SK-N-SH (cell line): Measurements from ENCODE around the gene CXCL16. TPM values are rescaled to one million over a fixed set of nuclear protein-coding genes. Genes with fewer than 3 reads are reported as not detected.

Source experiments
- CTCF ChIA-PET: fragments of 300-600, 350-600 bp; formaldehyde crosslinking; extraction: SDS; loops from one replicate; lab custom pipeline; 2021; lab: Yijun Ruan, JAX
- POLR2A ChIA-PET: fragments of 350-600 bp; sonication (Branson Sonifier 250); formaldehyde crosslinking; extraction: SDS; loops from one replicate; lab custom pipeline; 2020; ENCODE audit warnings: antibody characterized with exemption, inconsistent platforms; lab: Yijun Ruan, JAX
- DNase-seq: peaks from one replicate; pipeline ENCODE4 v3.0.0; 2012
- H2AFZ ChIP-seq: fragments of 200-600 bp; sonication (generic); 2 replicates; pipeline ENCODE4 v1.8.1; 2016; ENCODE audit warnings: antibody characterized with exemption, mild to moderate bottlenecking, low read depth
- H3F3A ChIP-seq: fragments of 200-600 bp; sonication (generic); replicated peaks from 2 replicates; pipeline ENCODE3; 2016; ENCODE audit warnings: antibody characterized with exemption, mild to moderate bottlenecking; ENCODE audit not compliant: insufficient read depth
- H3K27ac ChIP-seq, 2 experiments: fragments of 200-500 bp in 1 of 2; fragments of 200-600 bp in 1 of 2; sonication (Bioruptor generic) in 1 of 2; sonication (generic), shearing (Covaris generic) in 1 of 2; 2 replicates each; pipeline versions ENCODE4 v1.5.1 to v1.6.1; 2014 to 2016; ENCODE audit warnings: low read depth in 2 of 2, inconsistent platforms in 1 of 2, low read length in 1 of 2, mild to moderate bottlenecking in 1 of 2, mixed read lengths in 1 of 2
- H3K27me3 ChIP-seq: fragments of 200-600 bp; sonication (generic), shearing (Covaris generic); 2 replicates; pipeline ENCODE4 v1.6.1; 2016; ENCODE audit warnings: mixed run types; ENCODE audit not compliant: insufficient read depth
- H3K36me3 ChIP-seq, 2 experiments: fragments of 200-500 bp in 1 of 2; fragments of 200-600 bp in 1 of 2; sonication (Bioruptor generic) in 1 of 2; sonication (generic) in 1 of 2; replicated peaks in 1 of 2; 2 replicates each; pipeline versions ENCODE3 to v1.5.1; 2014 to 2016; ENCODE audit warnings: low read length in 1 of 2, mild to moderate bottlenecking in 1 of 2; ENCODE audit not compliant: insufficient read depth in 2 of 2, control insufficient read depth in 1 of 2
- H3K4me1 ChIP-seq, 2 experiments: fragments of 200-500 bp in 1 of 2; fragments of 200-600 bp in 1 of 2; sonication (Bioruptor generic) in 1 of 2; sonication (generic), shearing (Covaris generic) in 1 of 2; 2 replicates each; pipeline versions ENCODE4 v1.5.1 to v1.6.1; 2014 to 2016; ENCODE audit warnings: low read depth in 1 of 2, low read length in 1 of 2, mixed run types in 1 of 2; ENCODE audit not compliant: insufficient read depth in 2 of 2, control insufficient read depth in 1 of 2
- H3K4me2 ChIP-seq: fragments of 200-600 bp; sonication (generic), shearing (Covaris generic); 2 replicates; pipeline ENCODE4 v1.6.1; 2017; ENCODE audit warnings: mixed run types
- H3K4me3 ChIP-seq, 2 experiments: fragments of 200-500 bp in 1 of 2; fragments of 200-600 bp in 1 of 2; sonication (Bioruptor generic) in 1 of 2; sonication (generic), shearing (Covaris generic) in 1 of 2; 2 replicates each; pipeline versions ENCODE4 v1.5.1 to v1.8.1; 2014 to 2016; ENCODE audit warnings: low read depth in 2 of 2, inconsistent platforms in 1 of 2, low read length in 1 of 2, mild to moderate bottlenecking in 1 of 2, mixed read lengths in 1 of 2, moderate library complexity in 1 of 2
- H3K79me2 ChIP-seq: fragments of 200-600 bp; sonication (generic); 2 replicates; pipeline ENCODE4 v1.8.1; 2017; ENCODE audit warnings: mild to moderate bottlenecking; ENCODE audit not compliant: insufficient read depth
- H3K9ac ChIP-seq: fragments of 200-600 bp; sonication (generic); 2 replicates; pipeline ENCODE4 v1.6.1; 2017; ENCODE audit warnings: mixed run types
- H3K9me2 ChIP-seq: fragments of 200-600 bp; sonication (generic); 2 replicates; pipeline ENCODE4 v1.6.1; 2017; ENCODE audit warnings: mixed run types
- H3K9me3 ChIP-seq: fragments of 200-600 bp; sonication (generic); 2 replicates; pipeline ENCODE4 v1.6.1; 2017; ENCODE audit warnings: mixed run types, mild to moderate bottlenecking, moderate library complexity
- H4K20me1 ChIP-seq: fragments of 200-600 bp; sonication (generic); 2 replicates; pipeline ENCODE4 v1.6.1; 2017; ENCODE audit warnings: mild to moderate bottlenecking, mixed run types; ENCODE audit not compliant: insufficient read depth
- ELF1 ChIP-seq: IDR thresholded peaks from 2 replicates; pipeline ENCODE4 v1.4.0; 2012
- EZH2phosphoT487 ChIP-seq: fragments of 200-600 bp; sonication (generic); IDR thresholded peaks from 2 replicates; pipeline ENCODE4 v1.6.1; 2017; ENCODE audit warnings: low read depth, mixed run types, mild to moderate bottlenecking, antibody characterized with exemption, moderate library complexity, borderline replicate concordance
- FOSL2 ChIP-seq: IDR thresholded peaks from 2 replicates; pipeline ENCODE4 v1.4.0; 2012; ENCODE audit warnings: low read depth, mild to moderate bottlenecking, moderate library complexity, borderline replicate concordance
- FOXJ3 ChIP-seq: sonication (generic); formaldehyde crosslinking; IDR thresholded peaks from 2 replicates; pipeline ENCODE4 v1.5.1; 2020; ENCODE audit warnings: mild to moderate bottlenecking, missing genetic modification reagents
- FOXM1 ChIP-seq: IDR thresholded peaks from 2 replicates; pipeline ENCODE4 v1.4.0; 2012; ENCODE audit warnings: low read depth, mild to moderate bottlenecking
- GABPA ChIP-seq: IDR thresholded peaks from 2 replicates; pipeline ENCODE4 v1.4.0; 2012; ENCODE audit warnings: low read depth, mild to moderate bottlenecking
- JUND ChIP-seq: IDR thresholded peaks from 2 replicates; pipeline ENCODE4 v1.4.0; 2012
- MEF2A ChIP-seq: IDR thresholded peaks from 2 replicates; pipeline ENCODE4 v1.4.0; 2012; ENCODE audit warnings: low read depth, borderline replicate concordance
- MXI1 ChIP-seq: IDR thresholded peaks from 2 replicates; pipeline ENCODE4 v1.6.1; 2012; ENCODE audit warnings: mild to moderate bottlenecking, low read depth, low read length, improper control_type of control experiment
- NRF1 ChIP-seq: IDR thresholded peaks from 2 replicates; pipeline ENCODE4 v1.6.1; 2012; ENCODE audit warnings: low read depth, mild to moderate bottlenecking, low read length
- RCOR1 ChIP-seq: fragments of 150-350 bp; IDR thresholded peaks from 2 replicates; pipeline ENCODE4 v1.6.1; 2017; ENCODE audit warnings: antibody characterized with exemption, low read length
- RFX5 ChIP-seq: IDR thresholded peaks from 2 replicates; pipeline ENCODE4 v1.6.1; 2012; ENCODE audit warnings: mild to moderate bottlenecking, improper control_type of control experiment, low read length
- RXRA ChIP-seq: IDR thresholded peaks from 2 replicates; pipeline ENCODE4 v1.4.0; 2012; ENCODE audit warnings: low read depth, mild to moderate bottlenecking, borderline replicate concordance
- SMC3 ChIP-seq: IDR thresholded peaks from 2 replicates; pipeline ENCODE4 v1.6.1; 2012; ENCODE audit warnings: low read depth, low read length, improper control_type of control experiment
- TAF1 ChIP-seq: IDR thresholded peaks from 2 replicates; pipeline ENCODE4 v1.6.1; 2012; ENCODE audit warnings: low read depth, mild to moderate bottlenecking, low read length, moderate library complexity, borderline replicate concordance
- TCF12 ChIP-seq: IDR thresholded peaks from 2 replicates; pipeline ENCODE4 v1.4.0; 2012
- YY1 ChIP-seq: IDR thresholded peaks from 2 replicates; pipeline ENCODE4 v1.4.0; 2012; ENCODE audit warnings: low read depth, mild to moderate bottlenecking
- WGBS: methylation state at CpG from one replicate; pipeline ENCODE4 v1.1.6; 2017; ENCODE audit warnings: low lambda C conversion rate; 5-methylcytosine and 5-hydroxymethylcytosine counted together
- polyA plus RNA-seq, 3 experiments: library from polyadenylated mRNA; depleted of rRNA; stranded (reverse); fragments of >200 nt; gene quantifications; 2 replicates each; pipeline ENCODE4 v1.2.3, GENCODE V29; 2012
- TF ChIP-seq, protein P1 (sequence below): IDR thresholded peaks from 2 replicates; pipeline ENCODE4 v1.4.0; 2012; ENCODE audit warnings: low read depth
- TF ChIP-seq, protein P2 (sequence below): fragments of 200-600 bp; sonication (generic); IDR thresholded peaks from 2 replicates; pipeline ENCODE4 v1.6.1; 2017; ENCODE audit warnings: antibody characterized with exemption, mild to moderate bottlenecking, moderate library complexity
- TF ChIP-seq, protein P3 (sequence below): IDR thresholded peaks from 2 replicates; pipeline ENCODE4 v1.4.0; 2012; ENCODE audit warnings: low read depth, borderline replicate concordance
- TF ChIP-seq, protein P4 (sequence below): IDR thresholded peaks from 2 replicates; pipeline ENCODE4; 2012

CXCL16 gene
- polyA plus RNA-seq, 1 of the 3 experiments (the other 2 are of a cell fraction): 4.3 TPM

DNA sequence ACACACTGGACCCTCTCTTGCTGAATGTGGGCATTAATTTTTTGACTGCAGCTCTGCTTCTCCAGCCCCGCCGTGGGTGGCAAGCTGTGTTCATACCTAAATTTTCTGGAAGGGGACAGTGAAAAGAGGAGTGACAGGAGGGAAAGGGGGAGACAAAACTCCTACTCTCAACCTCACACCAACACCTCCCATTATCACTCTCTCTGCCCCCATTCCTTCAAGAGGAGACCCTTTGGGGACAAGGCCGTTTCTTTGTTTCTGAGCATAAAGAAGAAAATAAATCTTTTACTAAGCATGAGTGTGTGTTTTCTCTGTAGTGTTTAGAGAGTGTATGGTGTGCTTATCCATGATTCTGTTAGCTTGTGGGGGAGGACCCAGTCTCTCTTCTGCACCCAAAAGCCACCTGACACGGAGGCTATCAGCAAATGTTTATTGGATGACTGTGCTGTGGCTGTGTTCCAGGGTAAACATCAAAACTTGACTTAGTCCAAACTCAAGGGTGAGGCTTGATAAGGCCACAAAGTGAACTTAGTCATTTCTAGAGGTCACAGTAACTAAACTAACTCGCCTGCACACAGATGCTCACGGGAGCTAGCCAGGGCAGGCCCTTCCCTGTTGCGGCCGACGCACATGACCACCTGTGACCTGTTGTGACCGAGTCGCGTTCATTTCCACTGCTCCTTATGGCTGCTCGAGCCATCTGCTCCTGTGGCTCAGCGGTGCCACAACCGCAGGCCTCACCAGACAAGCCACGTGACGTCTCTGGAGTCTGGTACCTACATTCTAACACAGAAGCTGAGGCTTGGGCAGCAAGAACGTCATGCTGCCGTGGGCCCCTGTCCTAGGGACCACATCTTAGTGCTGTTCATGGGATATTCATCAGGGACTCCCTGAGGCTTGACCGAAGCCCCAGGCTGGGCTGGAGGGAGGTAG, 18.3 kb downstream of the CXCL16 start:
- Histone ChIP-seq H3K9ac (no peak overlapping the region), H3K27ac (no peak overlapping the region), H3K4me2 (no peak overlapping the region; the same call in 1 of the 2 replicates), H3F3A (peaks cover 5% of the 10 kb centered on the region), H3K4me1 (no peaks in the 10 kb centered on the region), H3K4me3 (no peak overlapping the region), H4K20me1 (no peaks in the 10 kb centered on the region), H2AFZ (no peak overlapping the region), H3K9me2 (no peaks in the 10 kb centered on the region), H3K36me3 (peaks cover 0 to 4% of the 10 kb centered on the region in 2 experiments), H3K9me3 (no peaks in the 10 kb centered on the region), H3K27me3 (no peaks in the 10 kb centered on the region), H3K79me2 (no peaks in the 10 kb centered on the region)
- POLR2A ChIA-PET: no interaction called here
- no peak for DNase-seq
- TF ChIP-seq GABPA (no peak), FOSL2 (no peak), FOXJ3 (CRISPR knock-in tag) (no peak), RCOR1 (no peak), MEF2A (no peak), FOXM1 (no peak), NRF1 (no peak), JUND (no peak), RXRA (no peak), YY1 (no peak), TCF12 (no peak), MXI1 (no peak)
- TF ChIP-seq, protein P1, sequence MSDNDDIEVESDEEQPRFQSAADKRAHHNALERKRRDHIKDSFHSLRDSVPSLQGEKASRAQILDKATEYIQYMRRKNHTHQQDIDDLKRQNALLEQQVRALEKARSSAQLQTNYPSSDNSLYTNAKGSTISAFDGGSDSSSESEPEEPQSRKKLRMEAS: no peak
- TF ChIP-seq, protein P2, sequence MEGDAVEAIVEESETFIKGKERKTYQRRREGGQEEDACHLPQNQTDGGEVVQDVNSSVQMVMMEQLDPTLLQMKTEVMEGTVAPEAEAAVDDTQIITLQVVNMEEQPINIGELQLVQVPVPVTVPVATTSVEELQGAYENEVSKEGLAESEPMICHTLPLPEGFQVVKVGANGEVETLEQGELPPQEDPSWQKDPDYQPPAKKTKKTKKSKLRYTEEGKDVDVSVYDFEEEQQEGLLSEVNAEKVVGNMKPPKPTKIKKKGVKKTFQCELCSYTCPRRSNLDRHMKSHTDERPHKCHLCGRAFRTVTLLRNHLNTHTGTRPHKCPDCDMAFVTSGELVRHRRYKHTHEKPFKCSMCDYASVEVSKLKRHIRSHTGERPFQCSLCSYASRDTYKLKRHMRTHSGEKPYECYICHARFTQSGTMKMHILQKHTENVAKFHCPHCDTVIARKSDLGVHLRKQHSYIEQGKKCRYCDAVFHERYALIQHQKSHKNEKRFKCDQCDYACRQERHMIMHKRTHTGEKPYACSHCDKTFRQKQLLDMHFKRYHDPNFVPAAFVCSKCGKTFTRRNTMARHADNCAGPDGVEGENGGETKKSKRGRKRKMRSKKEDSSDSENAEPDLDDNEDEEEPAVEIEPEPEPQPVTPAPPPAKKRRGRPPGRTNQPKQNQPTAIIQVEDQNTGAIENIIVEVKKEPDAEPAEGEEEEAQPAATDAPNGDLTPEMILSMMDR: no peak
- WGBS: 67% methylated on average over 19 of the region's 20 CpGs
- CTCF ChIA-PET: no interaction called here

DNA sequence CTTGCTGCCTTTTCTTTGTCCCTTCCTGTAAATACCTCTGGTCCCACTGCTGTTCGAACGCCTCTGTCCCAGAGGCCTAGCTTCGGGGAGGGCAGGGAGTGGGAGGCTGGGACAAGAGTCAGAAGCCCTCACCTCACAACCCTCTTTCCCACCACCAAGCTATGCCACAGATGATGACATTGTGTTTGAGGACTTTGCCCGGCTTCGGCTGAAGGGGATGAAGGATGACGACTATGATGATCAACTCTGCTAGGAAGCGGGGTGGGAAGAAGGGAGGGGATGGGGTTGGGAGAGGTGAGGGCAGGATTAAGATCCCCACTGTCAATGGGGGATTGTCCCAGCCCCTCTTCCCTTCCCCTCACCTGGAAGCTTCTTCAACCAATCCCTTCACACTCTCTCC, 18.9 kb downstream of the CXCL16 start:
- Histone ChIP-seq H3K36me3 (peaks cover 0 to 4% of the 10 kb centered on the region in 2 experiments), H3K4me1 (no peaks in the 10 kb centered on the region), H3K4me2 (no peak overlapping the region), H3F3A (peaks cover 5% of the 10 kb centered on the region), H3K27me3 (no peaks in the 10 kb centered on the region), H3K9ac (no peak overlapping the region), H2AFZ (no peak overlapping the region), H3K27ac (no peak overlapping the region), H3K4me3 (no peak overlapping the region), H3K79me2 (no peaks in the 10 kb centered on the region), H3K9me2 (no peaks in the 10 kb centered on the region), H4K20me1 (no peaks in the 10 kb centered on the region), H3K9me3 (no peaks in the 10 kb centered on the region)
- CTCF ChIA-PET: interaction anchor here (0.6 kb wide), 1 partner anchor 325 kb away, joined by 3 read pairs; no protein-coding TSS in a partner anchor
- no peak for DNase-seq
- 86% methylated on average over 7 of the region's 7 CpGs for WGBS
- POLR2A ChIA-PET: interaction anchor here (1.0 kb wide), 1 partner anchor 11 kb away, joined by 3 read pairs; the partner anchor contains the start of gene ARRB2
- TF ChIP-seq RCOR1: no peak
- TF ChIP-seq, protein P3, sequence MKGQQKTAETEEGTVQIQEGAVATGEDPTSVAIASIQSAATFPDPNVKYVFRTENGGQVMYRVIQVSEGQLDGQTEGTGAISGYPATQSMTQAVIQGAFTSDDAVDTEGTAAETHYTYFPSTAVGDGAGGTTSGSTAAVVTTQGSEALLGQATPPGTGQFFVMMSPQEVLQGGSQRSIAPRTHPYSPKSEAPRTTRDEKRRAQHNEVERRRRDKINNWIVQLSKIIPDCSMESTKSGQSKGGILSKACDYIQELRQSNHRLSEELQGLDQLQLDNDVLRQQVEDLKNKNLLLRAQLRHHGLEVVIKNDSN: no peak
- no peak for TF ChIP-seq EZH2phosphoT487
- TF ChIP-seq, protein P4, sequence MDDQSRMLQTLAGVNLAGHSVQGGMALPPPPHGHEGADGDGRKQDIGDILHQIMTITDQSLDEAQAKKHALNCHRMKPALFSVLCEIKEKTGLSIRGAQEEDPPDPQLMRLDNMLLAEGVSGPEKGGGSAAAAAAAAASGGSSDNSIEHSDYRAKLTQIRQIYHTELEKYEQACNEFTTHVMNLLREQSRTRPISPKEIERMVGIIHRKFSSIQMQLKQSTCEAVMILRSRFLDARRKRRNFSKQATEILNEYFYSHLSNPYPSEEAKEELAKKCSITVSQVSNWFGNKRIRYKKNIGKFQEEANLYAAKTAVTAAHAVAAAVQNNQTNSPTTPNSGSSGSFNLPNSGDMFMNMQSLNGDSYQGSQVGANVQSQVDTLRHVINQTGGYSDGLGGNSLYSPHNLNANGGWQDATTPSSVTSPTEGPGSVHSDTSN: no peak
- no peak for TF ChIP-seq SMC3
- no peak for TF ChIP-seq TAF1
- no peak for TF ChIP-seq ELF1
- TF ChIP-seq RFX5: no peak
- no peak for TF ChIP-seq FOXJ3 (CRISPR knock-in tag)
- TF ChIP-seq GABPA: no peak
